Naive thymus-derived CD4-positive, alpha-beta T cell (primary cell): Measurements from ENCODE around the gene ZNF423. TPM values are rescaled to one million over a fixed set of nuclear protein-coding genes. Genes with fewer than 3 reads are reported as not detected.

Experiments
- ATAC-seq: fragments of 150-1000 bp; cut with Tn5 transposase; 2 replicates; pipeline ENCODE4 v1.10.0; 2021; ENCODE audit warnings: mild to moderate bottlenecking, moderate library complexity
- CTCF ChIA-PET: fragments of 350-600 bp; sonication (Branson Sonifier 250); formaldehyde crosslinking; loops from one replicate; lab custom pipeline; 2021; ENCODE audit warnings: antibody characterized with exemption; lab: Charles Lee
- POLR2A ChIA-PET: fragments of 350-600 bp; sonication (Branson Sonifier 250); formaldehyde crosslinking; loops from one replicate; lab custom pipeline; 2021; ENCODE audit warnings: antibody characterized with exemption, inconsistent platforms; lab: Charles Lee
- DNase-seq, 9 donors: peaks; one replicate each; pipeline versions ENCODE4 v3.0.0 to v3.0.0-alpha.2; 2020 to 2022; ENCODE audit warnings: mixed read lengths in 1 of 9
- H3K27ac ChIP-seq: one replicate; pipeline ENCODE4 v1.7.0; 2013; ENCODE audit warnings: mild to moderate bottlenecking, low read depth, low read length, moderate library complexity
- H3K27me3 ChIP-seq, 2 donors: one replicate each; pipeline ENCODE4 v1.7.0; 2013; ENCODE audit warnings: low read length in 2 of 2, mild to moderate bottlenecking in 2 of 2, moderate library complexity in 2 of 2; ENCODE audit not compliant: control insufficient read depth in 2 of 2, insufficient read depth in 2 of 2
- H3K36me3 ChIP-seq, 3 experiments: 1 replicate in 2 of 3; 2 replicates in 1 of 3; pipeline ENCODE4 v1.7.0; 2013; ENCODE audit warnings: low read length in 3 of 3, mild to moderate bottlenecking in 3 of 3, moderate library complexity in 1 of 3; ENCODE audit not compliant: insufficient read depth in 3 of 3, control insufficient read depth in 2 of 3
- H3K4me1 ChIP-seq, 2 donors: one replicate each; pipeline ENCODE4 v1.7.0; 2013; ENCODE audit warnings: low read length in 2 of 2, mild to moderate bottlenecking in 2 of 2, moderate library complexity in 1 of 2; ENCODE audit not compliant: control insufficient read depth in 2 of 2, insufficient read depth in 2 of 2
- H3K4me3 ChIP-seq: 2 replicates; pipeline ENCODE4 v1.7.0; 2013; ENCODE audit warnings: mild to moderate bottlenecking, low read length
- H3K9me3 ChIP-seq, 3 experiments: 1 replicate in 2 of 3; 2 replicates in 1 of 3; pipeline ENCODE4 v1.7.0; 2013; ENCODE audit warnings: low read length in 3 of 3; ENCODE audit not compliant: control insufficient read depth in 2 of 3
- H3K27ac Mint-ChIP-seq, 9 donors: one replicate each; pipeline ENCODE4 v1.8.0; 2020 to 2022; ENCODE audit warnings: mixed read lengths in 9 of 9, mild to moderate bottlenecking in 8 of 9, moderate library complexity in 5 of 9, inconsistent platforms in 2 of 9
- H3K27me3 Mint-ChIP-seq, 5 donors: one replicate each; pipeline ENCODE4 v1.8.0; 2021 to 2022; ENCODE audit warnings: mixed read lengths in 5 of 5, mild to moderate bottlenecking in 1 of 5
- H3K36me3 Mint-ChIP-seq, 5 donors: one replicate each; pipeline ENCODE4 v1.8.0; 2020 to 2022; ENCODE audit warnings: mixed read lengths in 5 of 5, mild to moderate bottlenecking in 3 of 5, inconsistent platforms in 1 of 5
- H3K4me1 Mint-ChIP-seq, 7 donors: one replicate each; pipeline ENCODE4 v1.8.0; 2020 to 2022; ENCODE audit warnings: mixed read lengths in 7 of 7, mild to moderate bottlenecking in 3 of 7, inconsistent platforms in 1 of 7
- H3K4me3 Mint-ChIP-seq, 10 donors: one replicate each; pipeline ENCODE4 v1.8.0; 2020 to 2022; ENCODE audit warnings: mild to moderate bottlenecking in 10 of 10, mixed read lengths in 10 of 10, moderate library complexity in 6 of 10, inconsistent platforms in 2 of 10
- H3K9me3 Mint-ChIP-seq, 11 donors: one replicate each; pipeline ENCODE4 v1.8.0; 2020 to 2022; ENCODE audit warnings: mixed read lengths in 11 of 11, mild to moderate bottlenecking in 4 of 11, inconsistent platforms in 1 of 11, moderate library complexity in 1 of 11
- intact Hi-C, 2 donors: fragments of 100-400 bp; cut with micrococcal nuclease; formaldehyde crosslinking; loops; one replicate each; pipeline ENCODE4 v1.15.1; 2023
- polyA plus RNA-seq, 2 donors: library from polyadenylated mRNA; unstranded; fragments of 300-500 nt; fragmentation: Illumina TruSeq; gene quantifications; one replicate each; pipeline ENCODE4 v1.2.3, GENCODE V29; 2021
- total RNA-seq, 6 experiments: library from RNA in 5 of 6; stranded (reverse) in 5 of 6; gene quantifications; 1 replicate in 5 of 6; 2 replicates in 1 of 6; pipeline ENCODE4 v1.2.3 and lab custom pipeline; 2021 to 2026

Gene ZNF423
- total and polyA plus RNA-seq, 7 experiments from 2014 or later = not detected

DNA sequence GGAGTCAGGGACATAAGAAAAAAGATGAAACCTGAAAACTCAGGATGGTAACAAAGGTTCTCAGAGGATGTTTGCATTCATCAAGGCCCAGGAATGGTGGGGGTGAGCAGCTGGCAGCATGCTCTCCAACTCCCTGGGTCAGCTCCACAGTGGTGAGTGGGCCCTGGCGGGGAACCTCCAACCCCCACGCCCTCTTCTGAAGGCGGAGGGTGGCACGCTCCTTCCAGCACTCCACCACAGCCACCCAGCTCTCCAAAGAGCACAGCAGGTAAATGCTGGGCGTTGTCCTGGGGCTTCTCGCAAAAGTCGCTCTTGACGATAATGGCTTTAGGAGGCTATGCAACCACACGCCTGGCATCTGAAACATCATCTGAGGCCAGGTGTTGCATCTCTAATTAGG is 308.5 kb downstream of the ZNF423 start:
- Mint-ChIP-seq H3K27me3 (peaks cover 0 to 3% (median 0%) of the 10 kb centered on the region in 5 donors), H3K36me3 (no peaks in the 10 kb centered on the region), H3K9me3 (no peaks in the 10 kb centered on the region), H3K4me1 (peaks cover 0 to 2% (median 0%) of the 10 kb centered on the region in 7 donors), H3K4me3 (no peak overlapping the region), H3K27ac (no peak overlapping the region)
- no peaks in the 10 kb centered on the region for H3K27me3 ChIP-seq
- no peak overlapping the region for H3K27ac ChIP-seq
- H3K9me3 ChIP-seq = no peaks in the 10 kb centered on the region
- no peaks in the 10 kb centered on the region for H3K4me1 ChIP-seq
- ChIA-PET CTCF (no interaction called here), POLR2A (no interaction called here)
- ATAC-seq = no peak
- H3K36me3 ChIP-seq = no peaks in the 10 kb centered on the region
- intact Hi-C loops = no loop called here
- DNase-seq = no peak
- H3K4me3 ChIP-seq = no peak overlapping the region

DNA sequence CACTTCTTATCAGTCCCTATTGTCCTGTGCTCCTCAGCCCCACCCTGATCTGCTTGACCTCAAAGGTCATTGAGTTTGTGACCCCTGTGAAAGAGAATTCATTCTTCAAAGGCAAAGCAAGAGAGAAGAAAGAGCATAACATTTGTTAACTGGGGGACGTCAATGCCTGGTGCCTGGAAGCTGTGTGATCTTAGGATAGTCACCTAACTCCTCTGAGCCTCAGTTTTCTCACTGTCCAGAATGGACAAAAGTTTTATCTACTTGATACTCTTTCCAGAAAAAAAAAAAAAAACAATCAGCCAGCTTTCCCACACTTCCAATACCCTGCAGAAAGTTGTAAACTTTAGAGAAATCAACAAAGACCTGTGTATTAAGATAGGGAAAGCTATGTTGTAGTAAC is 309.2 kb downstream of the ZNF423 start:
- Histone ChIP-seq H3K36me3 (no peaks in the 10 kb centered on the region), H3K4me1 (no peaks in the 10 kb centered on the region), H3K27ac (no peak overlapping the region), H3K9me3 (no peaks in the 10 kb centered on the region), H3K4me3 (no peak overlapping the region), H3K27me3 (no peaks in the 10 kb centered on the region)
- Mint-ChIP-seq H3K9me3 (peaks cover 0 to 4% (median 0%) of the 10 kb centered on the region in 11 donors), H3K27me3 (peaks cover 0 to 3% (median 0%) of the 10 kb centered on the region in 5 donors), H3K4me3 (no peak overlapping the region), H3K27ac (no peak overlapping the region), H3K36me3 (peaks cover 0 to under 1% (median 0%) of the 10 kb centered on the region in 5 donors), H3K4me1 (peaks cover 0 to 2% (median 0%) of the 10 kb centered on the region in 7 donors)
- intact Hi-C loops = no loop called here
- no peak for ATAC-seq
- DNase-seq = no peak
- POLR2A ChIA-PET = no interaction called here
- CTCF ChIA-PET = no interaction called here

DNA sequence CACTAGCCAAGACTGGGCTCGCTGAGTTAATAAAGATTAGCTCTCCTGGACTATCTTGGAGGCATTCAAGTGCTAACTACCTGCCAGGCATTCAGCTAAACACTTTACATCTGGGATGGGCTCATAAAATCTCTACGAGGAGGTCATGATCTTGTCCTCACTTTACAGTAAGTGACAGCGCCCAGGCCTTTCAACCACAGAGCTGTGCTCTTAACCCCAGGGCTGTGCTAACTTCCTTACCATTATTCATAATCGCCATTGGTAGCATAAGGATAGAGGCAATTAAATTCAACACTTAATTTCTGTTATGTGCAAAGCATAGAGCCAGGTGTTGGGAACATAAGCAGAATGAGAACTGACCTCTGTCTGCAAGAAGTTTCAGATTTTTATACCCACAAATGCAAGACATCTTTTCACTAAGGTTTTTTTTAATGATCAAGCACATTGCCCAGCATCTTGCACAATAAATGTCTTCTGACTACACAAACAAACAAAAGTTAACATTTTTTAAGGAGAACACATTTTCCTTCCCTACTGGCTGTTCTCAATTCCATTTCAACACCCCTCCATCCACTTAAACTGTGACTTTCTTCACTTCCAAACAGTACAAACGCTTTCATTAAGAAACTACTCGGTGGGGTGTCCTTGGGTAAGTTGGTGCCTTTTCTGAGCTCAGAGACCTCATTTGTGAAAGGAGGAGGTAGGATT is 310.0 kb downstream of the ZNF423 start:
- Mint-ChIP-seq H3K36me3 (peaks cover 0 to 3% (median 0%) of the 10 kb centered on the region in 5 donors), H3K9me3 (peaks cover 0 to 6% (median 0%) of the 10 kb centered on the region in 11 donors), H3K4me1 (peaks cover 0 to 2% (median 0%) of the 10 kb centered on the region in 7 donors), H3K27me3 (no peaks in the 10 kb centered on the region), H3K4me3 (no peak overlapping the region), H3K27ac (no peak overlapping the region)
- Histone ChIP-seq H3K27me3 (no peaks in the 10 kb centered on the region), H3K27ac (no peak overlapping the region), H3K9me3 (no peaks in the 10 kb centered on the region), H3K4me3 (no peak overlapping the region), H3K36me3 (no peaks in the 10 kb centered on the region), H3K4me1 (no peaks in the 10 kb centered on the region)
- POLR2A ChIA-PET = no interaction called here
- CTCF ChIA-PET = no interaction called here
- DNase-seq = no peak
- intact Hi-C loops = no loop called here
- no peak for ATAC-seq

DNA sequence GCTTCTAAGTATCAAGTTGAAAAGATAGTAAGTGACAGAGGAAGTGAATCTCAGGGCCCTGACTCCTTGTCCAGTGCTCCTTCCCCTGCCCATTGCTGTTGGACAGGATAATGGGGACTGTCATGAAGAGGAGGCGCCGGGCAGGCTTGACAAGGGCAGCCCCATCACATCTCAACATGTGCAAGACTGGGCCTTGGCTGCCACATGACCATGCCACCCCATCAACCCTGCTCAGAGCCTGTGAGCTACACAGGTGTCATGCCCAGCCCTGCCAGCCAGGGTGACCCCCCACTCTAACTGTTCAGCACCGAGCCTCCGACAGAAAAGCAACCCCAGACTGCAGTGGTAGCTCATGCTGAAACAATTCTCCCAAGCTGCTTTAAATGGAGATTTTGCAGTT is 310.7 kb downstream of the ZNF423 start:
- ChIA-PET CTCF (no interaction called here), POLR2A (no interaction called here)
- H3K27ac Mint-ChIP-seq = no peak overlapping the region
- Histone ChIP-seq H3K4me3 (no peak overlapping the region), H3K9me3 (no peaks in the 10 kb centered on the region), H3K4me1 (no peaks in the 10 kb centered on the region), H3K36me3 (no peaks in the 10 kb centered on the region), H3K27ac (no peak overlapping the region), H3K27me3 (no peaks in the 10 kb centered on the region)
- intact Hi-C loops = no loop called here
- H3K4me1 Mint-ChIP-seq = peaks cover 0 to 2% (median 0%) of the 10 kb centered on the region in 7 donors
- peaks cover 0 to 6% (median 0%) of the 10 kb centered on the region in 11 donors for H3K9me3 Mint-ChIP-seq
- H3K36me3 Mint-ChIP-seq = peaks cover 0 to 3% (median 0%) of the 10 kb centered on the region in 5 donors
- H3K27me3 Mint-ChIP-seq = no peaks in the 10 kb centered on the region
- DNase-seq (no peak), ATAC-seq (peak; percentile 14)
- no peak overlapping the region for H3K4me3 Mint-ChIP-seq

DNA sequence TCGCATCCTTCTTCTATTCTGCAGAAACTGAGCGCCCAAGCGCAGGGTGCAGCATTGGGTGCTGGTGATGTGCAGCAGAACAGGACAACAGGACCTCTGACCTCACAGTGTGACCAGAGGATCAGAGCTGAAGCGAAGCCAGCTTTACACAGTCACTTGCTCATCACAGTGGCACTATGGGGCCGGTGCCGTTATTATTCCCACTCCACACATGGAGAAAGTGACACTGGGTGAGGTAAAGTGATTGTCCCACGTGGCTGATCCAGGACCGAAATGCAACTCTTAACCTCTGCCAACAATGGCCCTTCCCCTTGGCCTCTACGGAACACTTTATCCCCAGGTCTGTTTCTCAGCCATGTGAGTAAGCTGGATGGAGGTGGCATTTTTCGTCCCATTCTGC is 311.1 kb downstream of the ZNF423 start:
- Mint-ChIP-seq H3K9me3 (peaks cover 0 to 6% (median 0%) of the 10 kb centered on the region in 11 donors), H3K27ac (no peak overlapping the region), H3K36me3 (peaks cover 0 to 3% (median 0%) of the 10 kb centered on the region in 5 donors), H3K4me3 (no peak overlapping the region), H3K4me1 (peaks cover 0 to 2% (median 0%) of the 10 kb centered on the region in 7 donors), H3K27me3 (no peaks in the 10 kb centered on the region)
- POLR2A ChIA-PET = no interaction called here
- H3K27me3 ChIP-seq = no peaks in the 10 kb centered on the region
- no peaks in the 10 kb centered on the region for H3K9me3 ChIP-seq
- no peak overlapping the region for H3K27ac ChIP-seq
- H3K4me3 ChIP-seq = no peak overlapping the region
- no peak for DNase-seq
- no peaks in the 10 kb centered on the region for H3K36me3 ChIP-seq
- H3K4me1 ChIP-seq = no peaks in the 10 kb centered on the region
- intact Hi-C loops = no loop called here
- ATAC-seq = no peak
- CTCF ChIA-PET = no interaction called here

DNA sequence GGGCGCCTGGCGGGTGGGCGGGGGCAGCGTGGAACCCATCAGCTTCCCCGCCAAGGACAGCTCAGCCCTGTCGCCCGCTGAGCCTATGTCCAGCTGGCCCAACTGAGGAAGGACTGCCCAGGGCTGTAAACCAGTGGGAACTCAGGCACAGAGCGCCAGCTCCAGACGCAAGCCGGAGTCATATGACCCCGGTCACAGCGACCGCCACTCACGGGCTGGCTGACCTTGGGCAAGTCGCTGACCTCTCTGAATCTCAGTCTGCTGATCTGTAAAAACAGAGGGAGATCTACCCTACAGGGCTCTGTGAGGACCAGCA is 312.3 kb downstream of the ZNF423 start:
- no peaks in the 10 kb centered on the region for H3K9me3 ChIP-seq
- Mint-ChIP-seq H3K27me3 (no peaks in the 10 kb centered on the region), H3K4me3 (no peak overlapping the region), H3K36me3 (peaks cover 0 to 3% (median 0%) of the 10 kb centered on the region in 5 donors), H3K4me1 (peaks cover 0 to 2% (median 0%) of the 10 kb centered on the region in 7 donors), H3K27ac (no peak overlapping the region), H3K9me3 (peaks cover 0 to 6% (median 0%) of the 10 kb centered on the region in 11 donors)
- ATAC-seq (no peak), DNase-seq (no peak)
- H3K36me3 ChIP-seq = no peaks in the 10 kb centered on the region
- ChIA-PET POLR2A (interaction anchor here (0.6 kb wide), 1 partner anchor 106 kb away, joined by 3 read pairs; no protein-coding TSS in a partner anchor), CTCF (no interaction called here)
- H3K4me3 ChIP-seq = no peak overlapping the region
- intact Hi-C loops = no loop called here
- no peaks in the 10 kb centered on the region for H3K27me3 ChIP-seq
- H3K4me1 ChIP-seq = no peaks in the 10 kb centered on the region
- no peak overlapping the region for H3K27ac ChIP-seq
